C1 segment of cervical spinal cord (tissue), 14 donors: ENCODE results near the gene AP1G1.
"Not testable (repeated sequence)": the region's sequence is repeated elsewhere in the genome, so short reads cannot be mapped to it uniquely, and the experiment has no call there.

Experiments
- DNase-seq, 14 donors: peaks; one replicate each; lab custom pipeline; 2025; lab: John Stamatoyannopoulos, UW

Gene AP1G1

DNA sequence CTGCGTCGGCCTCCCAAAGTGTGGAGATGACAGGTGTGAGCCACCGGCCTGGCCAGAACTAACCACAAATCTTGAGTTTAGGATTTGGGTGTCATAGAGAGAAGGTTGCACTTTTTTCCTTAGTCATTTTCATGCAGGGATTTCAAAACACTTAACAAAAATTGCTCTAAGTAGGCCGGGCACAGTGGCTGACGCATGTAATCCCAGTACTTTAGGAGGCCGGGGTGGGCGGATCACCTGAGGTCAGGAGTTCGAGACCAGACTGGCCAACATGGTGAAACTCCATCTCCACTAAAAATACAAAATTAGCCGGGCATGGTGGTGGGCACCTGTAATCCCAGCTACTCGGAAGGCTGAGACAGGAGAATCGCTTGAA lies 1.5 kb upstream of the AP1G1 start:
- DNase-seq: not testable (repeated sequence)

DNA sequence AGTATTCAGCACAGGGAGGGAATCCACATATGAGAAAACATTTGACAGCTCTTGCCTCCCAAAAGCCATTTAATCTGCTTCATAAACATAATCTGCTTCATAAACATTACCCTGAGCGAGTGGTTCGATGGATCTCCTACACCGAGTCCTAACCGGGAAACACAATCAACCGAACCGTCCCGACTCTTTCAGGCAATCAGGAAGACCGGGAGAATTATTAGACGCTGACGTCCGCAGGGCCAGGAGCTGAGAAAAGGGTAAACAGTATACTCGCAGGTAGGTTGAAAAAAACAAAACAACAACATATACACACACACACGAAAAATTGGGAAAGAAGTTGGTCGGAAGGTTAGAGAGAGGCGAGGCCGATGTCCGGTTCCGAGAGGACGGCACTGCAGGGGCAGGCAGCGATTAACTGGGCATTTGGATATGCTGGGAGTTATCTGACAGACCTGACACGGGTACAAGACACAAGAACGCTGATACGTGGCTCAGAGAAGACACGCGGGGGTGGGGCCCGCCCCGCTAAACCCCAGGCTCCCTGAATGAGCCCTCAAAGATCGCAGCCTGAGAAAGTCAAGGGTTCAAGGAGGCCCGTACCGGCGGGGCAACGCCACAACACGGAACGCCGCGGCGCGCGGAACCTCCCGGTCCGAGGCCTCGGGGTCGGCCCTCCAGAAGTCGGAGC lies 585 bp downstream of the AP1G1 start:
- peak in 3 of 14 donors; percentile 26 to 52 (median 35) for DNase-seq

DNA sequence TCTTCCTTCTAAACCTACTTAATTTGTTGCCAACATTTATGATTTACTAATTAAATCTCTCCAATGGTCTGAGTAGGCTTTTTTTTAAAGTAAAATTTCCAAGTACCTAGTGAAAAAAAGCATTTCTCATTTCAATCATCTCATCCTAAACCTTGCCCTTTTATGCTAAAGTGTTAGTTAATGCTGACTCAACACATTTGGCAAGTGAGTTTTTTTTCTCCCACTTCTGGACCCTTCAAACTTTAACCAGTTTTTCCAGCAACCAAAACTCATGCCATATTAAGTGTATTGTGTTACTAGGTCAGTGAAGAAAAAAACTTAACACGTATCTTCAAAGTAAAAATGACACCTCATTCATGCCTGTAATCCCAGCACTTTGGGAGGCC lies 5.3 kb downstream of the AP1G1 start:
- DNase-seq: no peak

DNA sequence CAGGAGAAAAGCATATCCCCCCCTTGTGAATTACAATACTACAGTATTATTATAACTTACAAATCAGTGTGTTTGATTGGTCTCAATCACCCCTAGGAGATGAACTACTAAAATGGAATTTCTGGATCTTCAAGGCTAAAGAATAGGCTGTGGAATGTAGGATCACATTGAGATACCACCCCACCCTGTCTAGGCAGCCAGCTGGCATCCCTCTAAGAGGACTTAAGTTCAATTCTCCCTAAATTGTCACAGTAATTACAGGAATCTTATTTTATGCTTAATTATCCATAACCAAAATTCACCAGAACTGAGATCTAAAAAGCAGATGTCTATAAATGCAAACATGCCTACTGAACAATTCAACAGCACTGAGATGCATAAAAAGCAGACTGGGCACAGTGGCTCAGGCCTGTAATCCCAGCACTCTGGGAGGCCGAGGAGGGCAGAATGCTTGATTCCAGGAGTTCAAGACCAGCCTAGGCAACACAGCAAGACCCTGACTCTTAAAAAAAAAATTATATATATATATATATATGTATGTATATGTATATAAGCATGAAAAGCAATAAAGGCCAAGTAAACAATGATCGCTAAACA lies 12.0 kb downstream of the AP1G1 start:
- DNase-seq: no peak

DNA sequence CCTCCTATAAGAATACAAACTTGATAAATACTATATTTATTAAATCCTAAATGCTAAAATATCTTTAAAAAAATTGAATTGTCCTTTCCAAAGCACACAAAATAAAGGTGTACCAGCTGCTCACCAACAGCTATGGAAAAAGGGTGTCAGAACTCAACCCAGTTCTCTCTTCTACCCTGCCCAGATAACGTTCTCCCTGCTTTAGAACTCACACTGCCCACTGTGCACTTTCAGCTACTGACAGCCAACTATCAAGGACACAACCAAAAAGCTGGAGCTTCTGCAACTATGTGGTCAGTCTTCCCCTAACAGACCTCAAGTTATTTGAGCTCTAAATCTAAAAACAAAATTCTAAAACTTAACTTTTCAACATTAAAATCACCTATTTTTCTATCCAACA lies 13.7 kb downstream of the AP1G1 start:
- no peak for DNase-seq

DNA sequence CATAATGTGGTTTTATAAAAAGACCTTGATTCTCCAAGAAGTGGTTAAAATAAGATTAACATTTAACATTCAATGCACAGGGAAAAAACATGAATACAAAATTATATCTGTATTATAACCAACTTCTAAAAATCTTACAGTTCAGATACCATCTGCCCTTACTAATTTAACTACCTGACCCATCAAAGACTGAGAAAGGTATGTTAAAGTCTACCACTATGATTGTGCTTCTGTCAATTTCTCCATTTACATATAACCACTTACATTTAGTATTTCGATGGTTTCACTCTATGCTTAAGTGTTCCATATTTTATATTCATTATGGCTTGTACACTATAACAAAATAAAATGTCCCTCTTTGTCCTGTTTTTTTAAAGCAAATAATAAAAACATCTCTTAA lies 14.6 kb downstream of the AP1G1 start:
- DNase-seq: no peak

DNA sequence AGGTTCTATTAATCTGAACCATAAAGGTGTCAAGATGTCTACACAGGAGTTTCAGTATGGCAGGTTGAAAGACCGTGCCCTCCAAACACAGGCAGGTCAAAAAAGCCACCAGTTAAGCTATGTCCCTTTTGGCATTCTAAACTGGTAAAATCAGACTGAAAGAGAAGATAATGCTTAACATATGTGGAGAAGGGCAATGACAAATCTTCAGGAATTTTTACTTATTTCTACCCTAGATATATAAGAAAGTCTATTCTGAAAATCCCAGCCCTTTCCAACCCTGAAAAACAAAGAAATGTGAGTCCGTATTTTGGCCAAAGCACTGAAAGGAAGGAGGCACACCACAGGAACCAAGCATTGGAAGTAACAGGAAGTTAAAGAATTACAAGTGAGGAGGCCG lies 16.5 kb downstream of the AP1G1 start:
- no peak for DNase-seq

DNA sequence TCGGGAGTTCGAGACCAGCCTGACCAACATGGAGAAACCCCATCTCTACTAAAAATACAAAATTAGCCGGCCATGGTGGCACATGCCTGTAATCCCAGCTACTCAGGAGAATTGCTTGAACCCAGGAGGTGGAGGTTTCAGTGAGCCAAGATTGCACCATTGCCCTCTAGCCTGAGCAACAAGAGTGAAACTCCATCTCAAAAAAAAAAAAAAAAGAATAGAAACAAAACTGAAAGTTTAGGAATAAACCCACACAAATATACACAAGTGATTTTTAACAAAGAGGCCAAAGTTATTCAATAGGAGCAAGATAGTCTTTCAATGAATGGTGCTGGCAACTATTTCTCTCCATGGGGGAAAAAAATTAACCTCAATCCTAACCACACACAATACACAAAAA lies 18.3 kb downstream of the AP1G1 start:
- not testable (repeated sequence) for DNase-seq

DNA sequence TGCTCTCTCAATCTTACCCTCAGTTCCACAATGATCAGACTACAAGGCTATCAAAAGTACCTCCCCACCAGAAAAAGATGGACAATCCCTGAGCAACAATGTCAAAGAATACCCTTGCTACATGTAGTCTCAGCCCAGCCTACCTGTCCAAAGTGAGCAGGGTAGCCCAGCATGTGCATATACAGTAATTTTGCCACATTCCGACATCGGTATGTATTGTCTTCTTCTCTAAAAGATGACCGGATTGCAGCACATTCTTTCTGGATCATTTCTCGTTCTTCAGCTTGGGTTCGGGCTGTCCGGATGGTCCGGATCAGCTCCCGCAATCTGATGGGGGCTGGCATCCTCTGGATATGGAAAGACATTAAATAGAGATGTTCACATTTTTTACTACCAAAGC lies 19.5 kb downstream of the AP1G1 start:
- DNase-seq: no peak

DNA sequence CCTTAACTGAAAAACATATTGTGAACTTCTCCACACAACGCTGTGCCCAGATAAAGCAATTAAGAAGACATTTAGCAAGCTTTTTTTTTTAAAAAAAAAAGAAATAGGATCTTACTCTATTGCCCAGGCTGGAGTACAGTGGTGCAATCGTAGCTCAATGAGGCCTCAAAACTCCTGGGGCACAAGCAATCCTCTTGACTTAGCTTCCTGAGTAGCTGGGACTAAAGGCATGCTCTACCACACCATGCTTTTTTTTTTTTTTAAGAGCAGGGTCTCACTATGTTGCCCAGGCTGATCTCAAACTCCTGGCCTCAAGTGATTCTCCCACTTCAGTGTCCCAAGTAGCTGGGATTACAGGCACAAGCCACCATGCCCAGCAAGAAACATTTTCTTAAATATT lies 20.1 kb downstream of the AP1G1 start:
- DNase-seq: no peak

DNA sequence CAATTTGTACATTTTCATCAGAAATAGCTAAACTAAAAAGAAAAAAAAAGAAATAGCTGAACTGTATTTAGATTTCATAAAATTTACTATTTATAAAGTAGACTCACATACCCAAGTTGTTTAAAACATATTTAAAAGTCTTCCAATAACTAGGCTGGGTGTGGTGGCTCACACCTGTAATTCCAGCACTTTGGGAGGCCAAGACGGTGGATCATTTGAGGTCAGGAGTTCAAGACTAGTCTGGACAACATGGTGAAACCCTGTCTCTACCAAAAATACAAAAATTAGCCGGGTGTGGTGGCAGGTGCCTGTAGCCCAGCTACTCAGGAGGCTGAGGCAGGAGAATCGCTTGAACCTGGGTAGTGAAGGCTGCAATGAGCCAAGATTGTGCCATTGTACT lies 23.5 kb downstream of the AP1G1 start:
- not testable (repeated sequence) for DNase-seq

DNA sequence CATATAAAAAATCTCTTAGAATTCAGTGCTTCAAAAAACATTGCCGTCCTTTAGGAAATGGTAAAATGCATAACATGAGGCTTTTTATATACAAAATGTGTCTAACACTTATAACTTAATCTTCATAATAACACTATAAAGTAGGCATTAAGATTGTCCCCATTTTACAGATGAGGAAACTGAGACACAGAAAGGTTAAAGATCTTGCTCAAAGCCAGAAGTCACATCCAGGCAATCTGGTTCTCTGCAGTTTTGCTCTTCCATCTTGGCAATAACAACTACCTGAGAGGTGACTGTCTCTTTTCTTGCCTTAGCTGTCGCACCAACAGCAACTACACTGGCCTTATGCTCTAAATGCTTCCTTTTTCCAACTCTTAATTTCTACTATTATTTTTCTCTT lies 24.5 kb downstream of the AP1G1 start:
- DNase-seq: no peak

DNA sequence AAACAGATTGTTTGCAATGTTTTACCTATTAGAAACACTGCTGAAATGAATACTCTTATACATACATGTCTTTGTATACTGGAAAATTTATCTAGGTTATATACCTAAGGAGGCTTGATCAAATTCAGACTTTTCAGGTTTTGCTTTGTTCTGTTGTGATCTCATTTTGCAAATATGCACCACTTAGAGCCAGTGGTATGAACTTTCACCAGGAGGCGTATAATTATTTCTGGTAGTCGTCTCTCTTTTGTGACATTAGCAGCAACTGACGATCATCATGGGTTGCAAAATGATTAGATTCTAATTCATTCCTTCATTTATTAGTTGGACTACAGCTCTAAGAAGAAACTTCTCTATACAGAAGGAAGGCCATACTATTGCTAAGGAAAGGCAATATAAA lies 26.9 kb downstream of the AP1G1 start:
- no peak for DNase-seq

DNA sequence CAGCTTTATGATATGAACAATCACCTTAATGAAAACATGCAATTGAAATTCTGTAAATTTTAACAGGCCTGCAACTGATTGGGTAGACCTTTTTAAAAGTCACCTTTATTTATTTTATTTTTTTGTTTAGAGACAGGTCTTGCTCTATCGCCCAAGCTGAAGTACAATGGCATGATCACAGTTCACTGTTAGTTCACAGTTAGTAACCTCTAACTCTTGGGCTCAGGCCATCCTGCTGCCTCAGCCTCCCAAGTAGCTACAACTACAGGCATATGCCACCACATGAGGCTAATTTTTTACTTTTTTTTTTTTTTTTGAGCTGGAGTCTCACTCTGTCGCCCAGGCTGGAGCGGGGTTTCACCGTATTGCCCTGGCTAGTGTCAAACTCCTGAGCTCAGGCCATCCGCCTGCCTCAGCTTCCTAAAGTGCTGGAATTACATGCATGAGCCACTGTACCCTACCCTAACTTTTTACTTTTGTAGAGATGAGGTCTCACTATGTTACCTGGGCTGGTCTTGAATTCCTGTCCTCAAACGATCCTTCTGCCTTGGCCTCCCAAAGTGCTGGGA lies 28.0 kb downstream of the AP1G1 start:
- no peak for DNase-seq

DNA sequence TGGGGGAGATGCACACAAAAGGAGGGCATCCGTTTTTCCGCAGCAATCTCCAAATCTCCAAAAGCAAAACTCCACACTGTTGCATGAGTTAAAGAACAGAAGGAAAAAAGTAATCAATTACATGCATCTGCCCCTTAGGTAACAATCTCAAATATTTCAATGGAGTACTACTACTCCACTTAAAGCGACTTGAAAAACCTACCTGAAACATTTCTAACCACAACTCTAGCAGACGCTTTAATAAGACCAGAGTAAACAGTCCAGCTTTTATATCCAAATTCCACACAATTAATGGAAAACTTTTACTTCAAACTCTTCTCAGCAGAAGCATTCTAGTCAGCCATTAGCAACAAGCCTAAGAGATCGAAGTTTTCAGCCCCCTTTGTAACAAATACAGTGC lies 29.9 kb downstream of the AP1G1 start:
- DNase-seq: no peak

DNA sequence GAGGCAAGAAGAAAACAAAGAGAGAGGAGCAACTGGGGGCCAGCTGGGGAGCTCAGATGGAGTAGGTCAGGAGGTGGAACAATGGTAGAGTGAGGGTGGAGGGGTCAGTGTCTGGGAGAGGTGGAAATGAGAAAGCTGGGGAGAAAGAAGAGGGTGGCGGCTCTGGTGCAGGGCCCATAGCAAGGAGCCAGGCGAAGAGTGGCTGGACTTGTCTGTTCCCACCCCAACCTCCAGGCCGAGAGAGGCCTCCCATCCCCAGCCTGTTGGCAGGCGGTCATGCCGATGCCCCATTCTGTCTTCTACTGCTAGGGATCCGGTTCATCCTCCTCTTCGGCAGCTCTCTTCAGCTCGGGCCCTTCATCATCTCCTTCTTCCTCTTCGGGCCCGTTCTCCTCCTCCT lies 31.3 kb downstream of the AP1G1 start:
- no peak for DNase-seq

DNA sequence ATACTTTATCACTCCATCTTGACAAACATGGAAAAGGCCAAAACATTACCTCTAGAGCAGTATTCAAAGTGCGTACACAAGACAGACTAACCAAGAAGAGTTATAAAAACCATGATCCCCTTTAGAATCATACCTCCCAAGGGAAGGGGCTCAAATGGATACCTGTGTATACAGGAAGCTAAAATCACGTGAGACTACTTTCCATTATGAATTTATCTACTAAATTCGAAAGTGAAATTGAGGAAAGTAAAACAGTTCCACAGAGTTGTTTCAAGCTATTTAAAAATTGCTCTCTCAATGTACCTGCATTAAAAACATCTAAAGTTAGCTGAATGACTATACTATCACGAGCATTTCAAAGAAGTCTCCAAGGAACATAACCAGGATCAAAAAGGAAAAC lies 32.7 kb downstream of the AP1G1 start:
- DNase-seq: no peak

DNA sequence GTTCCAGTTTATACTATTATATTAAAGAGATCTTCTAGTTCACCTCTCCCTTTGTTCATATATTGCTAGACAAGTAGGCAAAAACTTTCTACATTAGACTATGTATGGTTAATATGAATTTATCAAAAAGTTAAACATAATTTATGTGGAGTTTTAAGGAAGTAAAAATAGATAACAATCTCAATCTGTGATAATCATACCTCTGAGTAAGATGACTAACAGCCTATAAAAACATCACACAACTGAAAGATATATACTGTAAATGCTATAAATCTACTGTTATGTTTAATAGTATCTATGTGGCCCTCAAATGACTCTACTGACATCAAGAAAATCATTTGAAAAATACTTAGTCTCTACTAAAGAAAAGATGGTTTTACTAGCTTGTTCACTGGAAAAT lies 37.1 kb downstream of the AP1G1 start:
- DNase-seq: no peak

DNA sequence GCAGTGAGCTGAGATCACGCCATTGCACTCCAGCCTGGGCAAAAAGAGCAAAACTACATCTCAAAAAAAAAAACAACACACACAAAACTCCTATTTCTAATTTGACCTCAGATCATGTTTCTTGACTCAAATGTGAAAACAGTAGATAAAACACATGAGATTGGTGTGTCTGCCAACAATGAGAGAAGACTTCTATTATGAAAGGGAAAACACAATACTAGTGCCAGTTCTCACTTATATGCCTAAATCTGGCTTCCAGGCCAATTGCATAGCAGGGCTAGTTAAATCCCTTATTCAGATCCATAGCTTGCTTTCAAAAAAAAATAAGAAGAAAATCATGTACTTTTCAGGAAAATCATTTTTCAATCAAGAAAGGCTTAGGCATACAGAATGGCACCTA lies 39.4 kb downstream of the AP1G1 start:
- no peak for DNase-seq

DNA sequence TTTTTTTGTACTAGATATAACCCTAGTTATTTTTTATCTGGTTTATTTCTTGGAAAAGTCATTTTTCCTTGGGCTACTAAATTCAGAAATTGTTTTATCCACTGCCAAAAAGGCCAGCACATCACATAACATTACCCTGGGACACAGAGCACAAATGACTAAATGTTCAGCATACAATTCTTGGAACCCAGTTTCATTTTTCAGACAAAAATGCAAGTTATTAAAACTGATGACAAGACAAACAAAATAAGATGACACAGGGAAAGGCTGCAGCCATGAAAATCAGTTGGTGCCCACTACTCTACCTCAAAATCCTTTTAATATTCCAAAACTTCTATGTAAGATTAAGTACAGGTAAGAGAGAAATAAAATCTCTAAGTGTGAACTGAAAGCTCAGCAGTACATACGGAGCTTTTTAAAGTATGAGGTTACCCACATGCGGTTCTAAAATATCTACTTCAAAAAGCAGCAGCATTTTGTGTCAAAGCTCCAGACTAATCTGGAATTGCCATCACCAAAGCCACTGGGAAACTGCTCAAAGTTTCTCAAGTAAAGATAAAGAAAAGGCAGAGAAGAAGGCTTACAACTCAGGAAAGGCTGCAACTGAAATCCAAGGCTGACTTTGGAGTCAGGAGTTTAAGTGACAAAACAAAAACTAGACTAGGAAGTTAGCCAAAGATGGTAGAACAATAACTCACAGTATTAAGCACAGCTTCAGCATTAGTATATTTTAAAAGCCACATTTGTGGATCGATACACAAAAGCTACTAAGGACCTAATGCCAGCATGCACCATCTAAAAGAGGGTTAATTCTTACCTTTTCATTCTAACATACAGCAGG lies 41.4 kb downstream of the AP1G1 start:
- DNase-seq: no peak

DNA sequence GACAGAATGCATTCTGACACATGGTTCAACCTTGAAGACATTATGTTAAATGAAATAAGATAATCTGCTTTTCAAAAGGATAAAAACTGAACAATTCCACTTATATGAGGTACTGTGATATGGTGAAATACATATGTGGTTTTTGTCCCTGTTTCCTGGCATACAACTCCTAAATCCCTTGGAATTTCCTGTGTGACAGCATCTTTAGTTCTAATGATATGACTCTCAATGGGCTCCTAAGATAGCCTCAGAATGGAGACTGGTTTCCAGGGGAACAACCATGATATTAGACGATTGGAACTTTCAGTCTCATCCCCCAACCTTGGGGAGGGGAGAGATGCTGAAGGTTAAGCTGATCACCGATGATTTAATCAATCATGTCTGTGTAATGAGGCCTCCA lies 46.4 kb downstream of the AP1G1 start:
- no peak for DNase-seq

DNA sequence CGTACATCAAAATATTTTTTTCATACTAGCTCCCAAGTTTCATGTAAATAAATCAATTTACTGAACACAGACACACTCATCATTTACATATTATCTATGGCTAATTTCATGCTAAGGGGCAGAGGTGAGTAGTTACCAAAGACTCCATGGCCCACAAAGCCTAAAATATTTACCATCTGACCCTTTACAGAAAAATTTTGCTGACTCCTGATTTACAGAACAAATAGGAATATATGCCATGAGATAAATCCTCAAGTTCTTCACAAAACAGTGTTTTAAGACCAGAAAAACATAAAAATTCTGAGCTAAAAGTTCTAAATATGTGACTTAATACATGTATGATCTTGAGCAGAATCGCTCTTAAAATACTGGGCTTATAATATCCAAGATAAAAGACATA lies 47.5 kb downstream of the AP1G1 start:
- DNase-seq: no peak

DNA sequence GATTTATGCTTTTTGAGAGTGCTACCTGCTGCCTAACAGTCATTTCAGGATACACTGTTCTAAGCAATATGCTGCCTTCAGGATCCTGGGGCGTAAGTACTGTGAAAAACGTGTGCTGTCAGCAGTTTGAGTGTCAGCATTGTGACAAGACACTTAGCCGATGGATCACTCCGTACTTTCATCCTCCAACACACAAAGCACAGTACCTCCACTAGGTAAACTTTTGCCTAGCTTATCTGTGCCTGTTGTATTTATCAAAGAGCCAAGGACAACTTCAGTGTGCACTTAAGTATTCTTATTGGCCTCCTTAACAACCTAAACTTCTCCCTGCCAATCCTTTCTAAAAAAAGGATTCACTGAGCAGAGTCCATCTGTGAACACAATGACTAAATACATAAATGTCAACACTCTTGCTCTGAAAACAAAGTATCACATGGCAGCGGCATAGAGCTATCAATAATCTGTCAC lies 50.3 kb downstream of the AP1G1 start:
- no peak for DNase-seq
